ENCODE measurements around the gene ADAMTS12. TPM values are rescaled to one million over a fixed set of nuclear protein-coding genes. Genes with fewer than 3 reads are reported as not detected.

ADAMTS12 gene
- total RNA-seq, 1 experiment from 2014 or later = not detected

DNA sequence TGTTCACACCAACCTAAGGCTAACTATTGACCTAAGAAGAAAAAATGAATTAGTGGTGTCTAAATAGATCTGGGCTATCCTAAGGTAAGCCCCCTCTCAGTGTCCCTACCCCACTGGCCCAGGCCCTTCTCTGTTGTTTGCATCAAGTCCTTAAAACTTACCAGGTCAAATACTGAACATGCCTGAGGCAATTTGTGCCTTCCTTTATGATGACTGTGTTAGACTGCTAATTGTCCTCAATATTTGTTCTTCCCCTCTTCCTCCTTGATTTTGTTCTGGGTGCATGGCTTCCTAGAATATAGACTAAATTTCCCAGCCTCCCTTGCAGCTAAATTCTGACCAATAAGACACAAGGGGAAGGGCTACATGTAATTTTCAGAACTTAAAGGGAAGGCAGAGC, 199.9 kb downstream of the ADAMTS12 start:
- intact Hi-C loops (cut with micrococcal nuclease; ENCODE audit: unreplicated experiment) = no loop called here
- DNase-seq = no peak
- no peak overlapping the region for H3K4me3 Mint-ChIP-seq (ENCODE audit: unreplicated experiment)
- BruUV-seq (replicated peaks) = no TSS peak
- H3K9me3 ChIP-seq = peaks cover 8% of the 10 kb centered on the region; the same call in 1 of the 2 replicates
- no peak overlapping the region for H3K4me3 ChIP-seq (ENCODE audit: low read depth, low read length)
- no peaks in the 10 kb centered on the region for H3K36me3 Mint-ChIP-seq (ENCODE audit: insufficient read depth, unreplicated experiment)
- no peaks in the 10 kb centered on the region for H3K36me3 ChIP-seq (ENCODE audit: control insufficient read depth, insufficient read depth, low read length)
- H3K27me3 ChIP-seq (replicated peaks; ENCODE audit: control insufficient read depth, insufficient read depth, low read length) = no peaks in the 10 kb centered on the region
- peaks cover 28% of the 10 kb centered on the region for H3K9me3 Mint-ChIP-seq (ENCODE audit: unreplicated experiment)
- H3K4me1 ChIP-seq = no peaks in the 10 kb centered on the region
- no peaks in the 10 kb centered on the region for H3K4me1 Mint-ChIP-seq (ENCODE audit: low read depth, unreplicated experiment)
- TF ChIP-seq, protein P1, sequence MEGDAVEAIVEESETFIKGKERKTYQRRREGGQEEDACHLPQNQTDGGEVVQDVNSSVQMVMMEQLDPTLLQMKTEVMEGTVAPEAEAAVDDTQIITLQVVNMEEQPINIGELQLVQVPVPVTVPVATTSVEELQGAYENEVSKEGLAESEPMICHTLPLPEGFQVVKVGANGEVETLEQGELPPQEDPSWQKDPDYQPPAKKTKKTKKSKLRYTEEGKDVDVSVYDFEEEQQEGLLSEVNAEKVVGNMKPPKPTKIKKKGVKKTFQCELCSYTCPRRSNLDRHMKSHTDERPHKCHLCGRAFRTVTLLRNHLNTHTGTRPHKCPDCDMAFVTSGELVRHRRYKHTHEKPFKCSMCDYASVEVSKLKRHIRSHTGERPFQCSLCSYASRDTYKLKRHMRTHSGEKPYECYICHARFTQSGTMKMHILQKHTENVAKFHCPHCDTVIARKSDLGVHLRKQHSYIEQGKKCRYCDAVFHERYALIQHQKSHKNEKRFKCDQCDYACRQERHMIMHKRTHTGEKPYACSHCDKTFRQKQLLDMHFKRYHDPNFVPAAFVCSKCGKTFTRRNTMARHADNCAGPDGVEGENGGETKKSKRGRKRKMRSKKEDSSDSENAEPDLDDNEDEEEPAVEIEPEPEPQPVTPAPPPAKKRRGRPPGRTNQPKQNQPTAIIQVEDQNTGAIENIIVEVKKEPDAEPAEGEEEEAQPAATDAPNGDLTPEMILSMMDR (IDR thresholded peaks at IDR 0.05; ENCODE audit: insufficient read depth in 1 of 2, low read depth in 1 of 2, low read length in 1 of 2, severe bottlenecking in 1 of 2, unreplicated experiment in 1 of 2) = no peak
- ChIA-PET POLR2A (no interaction called here), CTCF (no interaction called here)
- no peak overlapping the region for H3K27ac Mint-ChIP-seq (ENCODE audit: unreplicated experiment)
- H3K27me3 Mint-ChIP-seq (ENCODE audit: insufficient read depth, unreplicated experiment) = peaks cover 4% of the 10 kb centered on the region

DNA sequence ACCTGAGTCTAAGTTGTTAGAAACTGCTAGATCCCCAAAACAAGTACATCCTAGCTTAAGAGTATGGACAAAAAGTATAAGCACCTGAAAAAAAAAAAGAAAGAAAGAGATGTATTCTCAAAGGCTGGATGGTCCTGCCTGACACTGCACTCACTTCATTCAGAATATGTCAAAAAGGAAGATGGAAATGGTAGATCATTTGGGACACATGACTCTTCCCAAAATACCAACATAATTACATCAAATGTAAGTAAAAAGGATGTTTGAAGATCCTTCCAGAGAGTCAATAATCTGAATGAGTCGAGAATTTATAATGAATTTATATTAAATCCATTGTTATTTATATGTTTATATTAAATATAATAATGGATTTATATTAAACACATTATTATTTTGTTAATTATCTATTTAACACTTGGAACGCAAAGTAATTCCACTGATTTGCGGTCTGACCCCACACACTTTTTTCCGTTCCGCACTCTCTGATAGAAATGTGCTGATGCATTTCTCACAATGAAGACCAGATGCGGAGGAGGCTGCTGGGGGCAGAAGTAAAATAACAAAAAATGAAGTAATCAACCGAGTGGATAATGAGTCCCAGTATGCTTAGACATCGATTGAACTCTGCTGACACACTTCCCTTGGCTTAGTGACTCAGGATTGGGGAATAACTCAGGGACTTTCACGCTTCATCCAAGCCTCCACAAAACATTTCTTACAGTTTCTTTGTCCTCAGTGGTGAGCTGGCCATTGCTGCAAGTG, 201.2 kb downstream of the ADAMTS12 start:
- Mint-ChIP-seq H3K4me3 (ENCODE audit: unreplicated experiment) (no peak overlapping the region), H3K27ac (ENCODE audit: unreplicated experiment) (no peak overlapping the region), H3K27me3 (ENCODE audit: insufficient read depth, unreplicated experiment) (peaks cover 10% of the 10 kb centered on the region), H3K9me3 (ENCODE audit: unreplicated experiment) (peaks cover 28% of the 10 kb centered on the region), H3K36me3 (ENCODE audit: insufficient read depth, unreplicated experiment) (no peaks in the 10 kb centered on the region), H3K4me1 (ENCODE audit: low read depth, unreplicated experiment) (no peaks in the 10 kb centered on the region)
- Histone ChIP-seq H3K36me3 (ENCODE audit: control insufficient read depth, insufficient read depth, low read length) (no peaks in the 10 kb centered on the region), H3K4me1 (no peaks in the 10 kb centered on the region), H3K4me3 (ENCODE audit: low read depth, low read length) (no peak overlapping the region), H3K9me3 (peaks cover 8% of the 10 kb centered on the region; the same call in 1 of the 2 replicates), H3K27me3 (replicated peaks; ENCODE audit: control insufficient read depth, insufficient read depth, low read length) (0 out of 2 replicates have a peak, but pooled peaks cover 1% of the 10 kb centered on the region)
- ChIA-PET CTCF (no interaction called here), POLR2A (no interaction called here)
- intact Hi-C loops (cut with micrococcal nuclease; ENCODE audit: unreplicated experiment) = no loop called here
- TF ChIP-seq, protein P1 (IDR thresholded peaks at IDR 0.05; ENCODE audit: insufficient read depth in 1 of 2, low read depth in 1 of 2, low read length in 1 of 2, severe bottlenecking in 1 of 2, unreplicated experiment in 1 of 2) = no peak
- no peak for DNase-seq
- BruUV-seq (replicated peaks) = no TSS peak

DNA sequence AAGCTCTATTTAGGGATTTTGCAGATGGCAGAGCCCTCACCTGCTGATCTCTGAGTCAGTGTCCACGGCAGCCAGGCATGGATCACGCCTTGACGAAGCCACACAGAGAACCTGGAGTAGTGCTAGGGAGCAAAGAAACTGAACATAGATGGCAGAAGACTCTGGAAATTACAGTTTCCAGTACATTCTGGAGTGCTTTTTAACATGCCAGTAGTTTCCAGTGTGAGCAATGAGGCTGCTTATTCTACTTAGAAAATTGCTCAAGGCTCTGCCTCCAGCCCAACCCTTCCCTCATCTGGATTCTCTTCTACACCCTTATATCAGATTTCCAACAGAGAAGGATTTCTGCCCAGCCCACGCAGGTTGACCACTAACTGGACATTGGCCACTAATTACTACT, 203.3 kb downstream of the ADAMTS12 start:
- no peak overlapping the region for H3K27ac Mint-ChIP-seq (ENCODE audit: unreplicated experiment)
- CTCF ChIA-PET = no interaction called here
- Histone ChIP-seq H3K27me3 (replicated peaks; ENCODE audit: control insufficient read depth, insufficient read depth, low read length) (0 out of 2 replicates have a peak, but pooled peaks cover 1% of the 10 kb centered on the region), H3K4me3 (ENCODE audit: low read depth, low read length) (no peak overlapping the region), H3K9me3 (peaks cover 3% of the 10 kb centered on the region; the same call in 1 of the 2 replicates), H3K4me1 (no peaks in the 10 kb centered on the region), H3K36me3 (ENCODE audit: control insufficient read depth, insufficient read depth, low read length) (no peaks in the 10 kb centered on the region)
- no TSS peak for BruUV-seq (replicated peaks)
- DNase-seq = no peak
- peaks cover 16% of the 10 kb centered on the region for H3K27me3 Mint-ChIP-seq (ENCODE audit: insufficient read depth, unreplicated experiment)
- H3K36me3 Mint-ChIP-seq (ENCODE audit: insufficient read depth, unreplicated experiment) = no peaks in the 10 kb centered on the region
- intact Hi-C loops (cut with micrococcal nuclease; ENCODE audit: unreplicated experiment) = no loop called here
- POLR2A ChIA-PET = no interaction called here
- no peak overlapping the region for H3K4me3 Mint-ChIP-seq (ENCODE audit: unreplicated experiment)
- H3K4me1 Mint-ChIP-seq (ENCODE audit: low read depth, unreplicated experiment) = no peaks in the 10 kb centered on the region
- peaks cover 20% of the 10 kb centered on the region for H3K9me3 Mint-ChIP-seq (ENCODE audit: unreplicated experiment)
- TF ChIP-seq, protein P1 (IDR thresholded peaks at IDR 0.05; ENCODE audit: insufficient read depth in 1 of 2, low read depth in 1 of 2, low read length in 1 of 2, severe bottlenecking in 1 of 2, unreplicated experiment in 1 of 2) = no peak
